ENCODE measurements around the gene LCOR.

DNA sequence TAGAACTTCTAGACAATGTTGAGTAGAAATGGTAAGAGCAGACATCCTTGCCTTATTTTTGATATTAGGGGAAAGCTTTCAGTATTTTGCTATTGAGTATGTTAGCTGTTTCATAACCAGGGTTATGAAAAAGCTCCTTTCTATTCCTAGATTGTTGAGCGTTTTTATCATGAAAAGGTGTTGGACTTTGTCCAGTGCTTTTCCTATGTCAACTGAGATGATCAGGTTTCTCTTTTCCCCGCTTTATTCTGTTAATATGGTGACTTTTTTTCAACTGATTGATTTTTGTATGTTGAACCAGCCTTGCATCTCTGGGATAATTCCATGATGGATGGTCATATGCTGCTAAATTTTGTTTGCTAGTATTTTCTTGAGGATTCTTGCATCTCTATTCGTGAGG is 58.5 kb downstream of the LCOR start:
- TF ChIP-seq, protein P1, sequence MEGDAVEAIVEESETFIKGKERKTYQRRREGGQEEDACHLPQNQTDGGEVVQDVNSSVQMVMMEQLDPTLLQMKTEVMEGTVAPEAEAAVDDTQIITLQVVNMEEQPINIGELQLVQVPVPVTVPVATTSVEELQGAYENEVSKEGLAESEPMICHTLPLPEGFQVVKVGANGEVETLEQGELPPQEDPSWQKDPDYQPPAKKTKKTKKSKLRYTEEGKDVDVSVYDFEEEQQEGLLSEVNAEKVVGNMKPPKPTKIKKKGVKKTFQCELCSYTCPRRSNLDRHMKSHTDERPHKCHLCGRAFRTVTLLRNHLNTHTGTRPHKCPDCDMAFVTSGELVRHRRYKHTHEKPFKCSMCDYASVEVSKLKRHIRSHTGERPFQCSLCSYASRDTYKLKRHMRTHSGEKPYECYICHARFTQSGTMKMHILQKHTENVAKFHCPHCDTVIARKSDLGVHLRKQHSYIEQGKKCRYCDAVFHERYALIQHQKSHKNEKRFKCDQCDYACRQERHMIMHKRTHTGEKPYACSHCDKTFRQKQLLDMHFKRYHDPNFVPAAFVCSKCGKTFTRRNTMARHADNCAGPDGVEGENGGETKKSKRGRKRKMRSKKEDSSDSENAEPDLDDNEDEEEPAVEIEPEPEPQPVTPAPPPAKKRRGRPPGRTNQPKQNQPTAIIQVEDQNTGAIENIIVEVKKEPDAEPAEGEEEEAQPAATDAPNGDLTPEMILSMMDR (IDR thresholded peaks at IDR 0.05): no peak
- TF ChIP-seq EZH2 (IDR thresholded peaks at IDR 0.05) (no peak), EZH2phosphoT487 (IDR thresholded peaks at IDR 0.05) (no peak)

Data from neural progenitor cell (in vitro differentiated cells).